Measurements from ENCODE around the gene HOXB7. TPM values are rescaled to one million over a fixed set of nuclear protein-coding genes. Genes with fewer than 3 reads are reported as not detected.
A peak's percentile ranks its signal among the peaks of the same experiment; 100 is the strongest.

HOXB7 gene
- total and polyA plus RNA-seq, 2 experiments from 2014 or later = 11.1 to 18.9 TPM

DNA sequence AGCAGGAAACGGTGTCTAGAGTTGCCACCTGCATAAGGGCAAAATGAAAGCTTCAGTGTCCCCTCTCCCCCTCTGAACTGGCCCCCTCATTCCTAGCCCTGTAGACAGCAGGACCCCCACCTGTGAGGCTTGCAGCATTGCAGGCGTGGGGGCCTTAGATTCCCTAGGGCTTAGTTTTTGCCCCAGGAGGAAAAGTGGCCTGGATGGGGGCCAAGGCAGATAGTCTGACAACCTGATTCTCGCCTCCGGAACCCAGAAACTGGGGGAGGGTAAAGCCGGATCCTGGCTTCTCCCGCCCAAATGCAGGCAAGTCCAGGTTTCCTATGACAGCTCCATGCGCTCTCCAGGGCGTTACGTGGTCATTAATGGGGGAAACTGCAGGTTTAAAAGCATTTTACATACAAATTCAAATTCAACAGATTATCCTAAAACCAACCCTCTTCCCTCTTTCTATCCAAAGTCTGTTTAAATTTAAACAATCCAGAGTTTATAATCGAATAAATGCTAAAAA is 5.4 kb downstream of the HOXB7 start:
- H3K36me3 ChIP-seq (ENCODE audit: low read depth) = no peaks in the 10 kb centered on the region
- H3F3A ChIP-seq (ENCODE audit: insufficient read depth) = 0 out of 2 replicates have a peak, but pooled peaks cover 8% of the 10 kb centered on the region
- peak overlapping the region; percentile 87 for H2AFZ ChIP-seq
- 0 out of 2 replicates have a peak, but pooled peaks cover 3% of the 10 kb centered on the region for H3K4me1 ChIP-seq (ENCODE audit: insufficient read depth)
- H3K79me2 ChIP-seq (ENCODE audit: insufficient read depth) = peaks cover 31% of the 10 kb centered on the region
- WGBS, 2 experiments (ENCODE audit: low coverage in 1 of 2, low lambda C conversion rate in 2 of 2, missing lambda C conversion rate in 2 of 2) = 38 to 42% methylated on average over 10 of the region's 10 CpGs
- 0 out of 2 replicates have a peak, but pooled peaks cover 2% of the 10 kb centered on the region for H3K27me3 ChIP-seq (replicated peaks; ENCODE audit: insufficient read depth)
- no peak for TF ChIP-seq EZH2 (IDR thresholded peaks at IDR 0.05; ENCODE audit: insufficient read depth, poor library complexity, severe bottlenecking)
- TF ChIP-seq EZH2phosphoT487 (IDR thresholded peaks at IDR 0.05; ENCODE audit: insufficient read depth, low read depth) = no peak
- H3K9ac ChIP-seq = peak overlapping the region; percentile 70
- in situ Hi-C loops (cut with MboI) = no loop called here
- H3K4me3 ChIP-seq = peak overlapping the region; percentile 77
- no peaks in the 10 kb centered on the region for H3K9me3 ChIP-seq (ENCODE audit: low read depth)
- no peaks in the 10 kb centered on the region for H4K20me1 ChIP-seq (ENCODE audit: insufficient read depth)
- H3K27ac ChIP-seq = peak overlapping the region; percentile 53
- H3K4me2 ChIP-seq (ENCODE audit: unreplicated experiment) = peak overlapping the region; percentile 93
- no peaks in the 10 kb centered on the region for H3K9me2 ChIP-seq (ENCODE audit: insufficient read depth)
- DNase-seq = no peak

DNA sequence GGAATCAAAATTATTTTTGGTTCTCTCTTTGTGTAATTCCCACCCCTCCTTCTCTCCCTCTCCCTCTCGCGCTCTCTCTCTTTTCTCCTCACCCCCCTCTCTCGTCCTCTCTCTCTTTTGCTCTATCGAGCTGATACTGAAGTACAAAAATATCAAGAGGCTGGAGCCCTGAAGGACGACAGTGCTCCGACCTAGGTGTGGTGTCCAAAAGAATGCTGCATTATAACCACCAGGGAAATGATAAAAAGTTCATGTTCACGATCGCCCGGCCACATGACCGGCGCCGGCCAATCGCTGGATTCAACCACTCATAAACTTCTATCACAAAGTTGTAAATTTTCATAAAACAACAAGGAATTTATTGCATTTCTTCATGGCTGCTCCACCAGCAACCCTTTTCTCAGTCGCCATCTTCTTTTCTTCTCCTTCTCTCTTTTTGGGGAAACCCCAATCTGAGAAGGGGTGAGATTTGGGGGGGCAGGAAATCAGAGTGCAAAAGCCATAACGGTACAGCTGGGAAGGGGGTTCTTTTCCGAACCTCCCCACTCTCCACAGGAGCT is 6.0 kb downstream of the HOXB7 start, which contains the start of gene HOXB6:
TSS of gene HOXB6 (minus strand) at position 217 of the 560 bp plus-strand sequence. CDS start 6,836 bp downstream, outside the sequence.
- H3K9ac ChIP-seq = peak within 1 kb of the TSS; percentile 70
- peak within 1 kb of the TSS; percentile 77 for H3K4me3 ChIP-seq
- DNase-seq = peak; percentile 74
- H3K9me3 ChIP-seq (ENCODE audit: low read depth) = no peaks in the 10 kb centered on the region
- in situ Hi-C loops (cut with MboI) = no loop called here
- TF ChIP-seq EZH2 (IDR thresholded peaks at IDR 0.05; ENCODE audit: insufficient read depth, poor library complexity, severe bottlenecking) = no peak
- no peak for TF ChIP-seq EZH2phosphoT487 (IDR thresholded peaks at IDR 0.05; ENCODE audit: insufficient read depth, low read depth)
- peak within 1 kb of the TSS; percentile 93 for H3K4me2 ChIP-seq (ENCODE audit: unreplicated experiment)
- H2AFZ ChIP-seq = peak within 1 kb of the TSS; percentile 87
- H3K9me2 ChIP-seq (ENCODE audit: insufficient read depth) = no peaks in the 10 kb centered on the region
- WGBS, 2 experiments (ENCODE audit: low coverage in 1 of 2, low lambda C conversion rate in 2 of 2, missing lambda C conversion rate in 2 of 2) = 15 to 18% methylated on average over 16 of the region's 16 CpGs
- H3F3A ChIP-seq (ENCODE audit: insufficient read depth) = 0 out of 2 replicates have a peak, but pooled peaks cover 8% of the 10 kb centered on the region
- 0 out of 2 replicates have a peak, but pooled peaks cover 2% of the 10 kb centered on the region for H3K27me3 ChIP-seq (replicated peaks; ENCODE audit: insufficient read depth)
- peak within 1 kb of the TSS; percentile 53 for H3K27ac ChIP-seq
- 0 out of 2 replicates have a peak, but pooled peaks cover 3% of the 10 kb centered on the region for H3K4me1 ChIP-seq (ENCODE audit: insufficient read depth)
- H3K36me3 ChIP-seq (ENCODE audit: low read depth) = no peaks in the 10 kb centered on the region
- H3K79me2 ChIP-seq (ENCODE audit: insufficient read depth) = peaks cover 36% of the 10 kb centered on the region
- no peaks in the 10 kb centered on the region for H4K20me1 ChIP-seq (ENCODE audit: insufficient read depth)

DNA sequence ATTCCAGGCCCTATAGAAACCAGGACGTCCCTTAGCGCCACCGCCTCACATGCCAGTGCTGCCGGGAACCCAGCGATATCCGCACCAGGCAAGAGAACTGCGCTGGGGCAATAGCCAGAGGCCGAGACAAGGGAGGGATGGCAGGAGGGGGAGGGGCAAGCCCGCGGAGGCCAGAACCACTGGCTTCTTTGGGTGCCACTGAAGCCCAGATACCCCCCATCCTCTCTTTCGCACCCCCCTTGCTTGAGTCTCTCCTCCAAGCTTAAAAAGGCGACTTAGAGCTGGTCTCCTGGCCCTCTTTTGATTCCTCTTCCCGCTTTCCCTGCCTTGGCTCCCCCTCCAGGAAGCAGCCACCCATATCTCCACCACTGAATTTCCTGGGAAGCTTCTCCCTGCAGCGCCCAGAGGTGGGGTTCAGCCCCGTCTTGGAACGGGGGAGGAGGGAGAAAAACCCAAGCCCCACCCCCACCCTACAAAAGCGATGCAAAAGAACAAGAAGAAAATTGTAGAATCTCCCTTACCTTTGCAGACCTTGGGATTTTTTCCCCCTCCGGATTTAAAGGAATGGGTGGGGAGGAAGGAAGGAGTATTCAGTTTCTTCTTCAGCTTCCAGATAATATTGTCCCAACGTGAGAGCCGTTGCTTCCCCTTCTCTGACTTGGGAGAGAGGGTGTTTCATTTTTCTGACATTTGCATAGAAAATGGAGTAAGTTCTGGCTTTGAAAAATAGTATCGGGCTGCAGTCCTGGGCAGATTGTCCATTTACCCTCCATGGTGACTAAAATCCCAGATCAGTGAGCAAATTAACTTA is 6.7 kb downstream of the HOXB7 start:
- Histone ChIP-seq H3K36me3 (ENCODE audit: low read depth) (no peaks in the 10 kb centered on the region), H4K20me1 (ENCODE audit: insufficient read depth) (no peaks in the 10 kb centered on the region), H3F3A (ENCODE audit: insufficient read depth) (0 out of 2 replicates have a peak, but pooled peaks cover 8% of the 10 kb centered on the region), H3K4me3 (peak overlapping the region; percentile 77), H3K4me1 (ENCODE audit: insufficient read depth) (0 out of 2 replicates have a peak, but pooled peaks cover 3% of the 10 kb centered on the region), H3K9ac (peak overlapping the region; percentile 70), H3K9me3 (ENCODE audit: low read depth) (no peaks in the 10 kb centered on the region), H2AFZ (peak overlapping the region; percentile 87), H3K4me2 (ENCODE audit: unreplicated experiment) (peak overlapping the region; percentile 93), H3K9me2 (ENCODE audit: insufficient read depth) (no peaks in the 10 kb centered on the region), H3K27me3 (replicated peaks; ENCODE audit: insufficient read depth) (0 out of 2 replicates have a peak, but pooled peaks cover 2% of the 10 kb centered on the region), H3K79me2 (ENCODE audit: insufficient read depth) (peaks cover 42% of the 10 kb centered on the region), H3K27ac (peak overlapping the region; percentile 53)
- in situ Hi-C loops (cut with MboI) = no loop called here
- DNase-seq = peak; percentile 73
- TF ChIP-seq EZH2 (IDR thresholded peaks at IDR 0.05; ENCODE audit: insufficient read depth, poor library complexity, severe bottlenecking) (no peak), EZH2phosphoT487 (IDR thresholded peaks at IDR 0.05; ENCODE audit: insufficient read depth, low read depth) (no peak)
- 7 to 12% methylated on average over 20 to 21 of the region's 21 CpGs for whole genome bisulfite sequencing, 2 experiments (ENCODE audit: low coverage in 1 of 2, low lambda C conversion rate in 2 of 2, missing lambda C conversion rate in 2 of 2)

All from GM23248 (cell line).